Measurements from ENCODE around the gene NKX1-2.

DNA sequence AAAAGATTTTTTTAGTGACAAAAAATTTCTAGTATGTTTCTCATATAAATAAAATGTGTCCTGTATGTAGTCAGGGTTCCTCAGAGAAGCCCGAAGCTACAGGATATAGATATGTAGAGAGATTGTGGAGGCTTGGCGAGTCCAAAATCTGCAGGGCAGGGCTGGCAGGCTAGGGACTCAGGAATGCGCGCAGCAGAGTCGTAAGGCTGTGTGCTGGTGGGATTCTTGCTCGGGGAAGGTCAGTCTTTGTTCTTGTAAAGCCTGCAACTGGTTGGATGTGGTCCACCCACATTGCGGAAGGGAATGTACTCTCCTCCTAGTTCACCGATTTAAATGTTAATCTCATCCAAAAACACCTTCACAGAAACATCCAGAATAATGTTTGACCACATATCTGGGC is 42.4 kb upstream of the NKX1-2 start:
- TF ChIP-seq, protein P1, sequence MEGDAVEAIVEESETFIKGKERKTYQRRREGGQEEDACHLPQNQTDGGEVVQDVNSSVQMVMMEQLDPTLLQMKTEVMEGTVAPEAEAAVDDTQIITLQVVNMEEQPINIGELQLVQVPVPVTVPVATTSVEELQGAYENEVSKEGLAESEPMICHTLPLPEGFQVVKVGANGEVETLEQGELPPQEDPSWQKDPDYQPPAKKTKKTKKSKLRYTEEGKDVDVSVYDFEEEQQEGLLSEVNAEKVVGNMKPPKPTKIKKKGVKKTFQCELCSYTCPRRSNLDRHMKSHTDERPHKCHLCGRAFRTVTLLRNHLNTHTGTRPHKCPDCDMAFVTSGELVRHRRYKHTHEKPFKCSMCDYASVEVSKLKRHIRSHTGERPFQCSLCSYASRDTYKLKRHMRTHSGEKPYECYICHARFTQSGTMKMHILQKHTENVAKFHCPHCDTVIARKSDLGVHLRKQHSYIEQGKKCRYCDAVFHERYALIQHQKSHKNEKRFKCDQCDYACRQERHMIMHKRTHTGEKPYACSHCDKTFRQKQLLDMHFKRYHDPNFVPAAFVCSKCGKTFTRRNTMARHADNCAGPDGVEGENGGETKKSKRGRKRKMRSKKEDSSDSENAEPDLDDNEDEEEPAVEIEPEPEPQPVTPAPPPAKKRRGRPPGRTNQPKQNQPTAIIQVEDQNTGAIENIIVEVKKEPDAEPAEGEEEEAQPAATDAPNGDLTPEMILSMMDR (conservative IDR thresholded peaks at IDR 0.05; ENCODE audit: low read depth, low read length), result no peak
- TF ChIP-seq EZH2 (IDR thresholded peaks at IDR 0.05; ENCODE audit: borderline replicate concordance, low read depth, low read length, poor library complexity, severe bottlenecking), result no peak
